ENCODE measurements around the gene APBA1. TPM values are rescaled to one million over a fixed set of nuclear protein-coding genes. Genes with fewer than 3 reads are reported as not detected.

The APBA1 gene
- total and polyA plus RNA-seq, 2 of the 4 experiments (the other 2 are of a cell fraction), result 3.8 to 5.1 TPM

- POLR2A ChIA-PET (ENCODE audit: unreplicated experiment), result no interaction called here
- no TSS peak for BruUV-seq (replicated peaks)
These were observed 81.9 kb downstream of the APBA1 start for GRCh38 chr9:69590266-69590665.

More at GRCh38 chr9:69590266-69590665, 81.9 kb downstream of the APBA1 start:
- Histone ChIP-seq H3K9me1 (ENCODE audit: insufficient read depth, low read length) (peaks cover 2% of the 10 kb centered on the region; the same call in 1 of the 2 replicates), H4K5ac (ENCODE audit: low read depth, low read length) (no peak overlapping the region), H3K23ac (ENCODE audit: low read depth, low read length) (no peak overlapping the region), H2BK120ac (ENCODE audit: low read depth, low read length) (no peak overlapping the region), H3K9ac (ENCODE audit: low read depth, low read length) (no peak overlapping the region), H3K36me3 (ENCODE audit: control insufficient read depth, insufficient read depth, low read length) (no peaks in the 10 kb centered on the region), H2BK5ac (ENCODE audit: low read depth, low read length, poor library complexity, severe bottlenecking) (no peak overlapping the region), H4K8ac (ENCODE audit: low read depth in 2 of 2, low read length in 2 of 2) (no peak overlapping the region), H2AFZ (replicated peaks; ENCODE audit: low read length, poor library complexity) (no peak overlapping the region), H3K4ac (ENCODE audit: low read depth, low read length) (no peak overlapping the region), H2AK9ac (replicated peaks; ENCODE audit: low read depth, low read length, poor library complexity) (no peak overlapping the region), H2BK20ac (ENCODE audit: low read depth, low read length) (no peak overlapping the region), H4K91ac (ENCODE audit: insufficient read depth, low read depth, low read length) (no peak overlapping the region), H3K4me3 (ENCODE audit: insufficient read depth, low read depth, low read length) (no peak overlapping the region), H2BK15ac (ENCODE audit: low read depth, low read length) (no peak overlapping the region), H3K18ac (ENCODE audit: low read depth, low read length) (no peak overlapping the region), H3K14ac (replicated peaks; ENCODE audit: low read depth, low read length) (no peak overlapping the region), H3K9me3 (ENCODE audit: control insufficient read depth, insufficient read depth, low read length) (no peaks in the 10 kb centered on the region), H3K27me3 (ENCODE audit: control insufficient read depth, insufficient read depth, low read length) (no peaks in the 10 kb centered on the region), H3K4me1 (ENCODE audit: control insufficient read depth, insufficient read depth, low read length) (peaks cover 2% of the 10 kb centered on the region; the same call in 1 of the 2 replicates), H3K27ac (ENCODE audit: insufficient read depth, low read length) (no peak overlapping the region), H4K20me1 (ENCODE audit: insufficient read depth, low read length) (no peaks in the 10 kb centered on the region), H3K56ac (ENCODE audit: extremely low read depth, insufficient read depth, low read length) (no peak overlapping the region), H2AK5ac (ENCODE audit: low read depth, low read length) (no peak overlapping the region), H3K4me2 (ENCODE audit: low read depth, low read length) (no peak overlapping the region), H3K79me1 (ENCODE audit: low read depth in 1 of 2, low read length in 2 of 2) (no peaks in the 10 kb centered on the region)
- DNase-seq (no peak), ATAC-seq (ENCODE audit: low read depth) (no peak)
- in situ Hi-C loops (cut with MboI; ENCODE audit: low sequenced_read_pairs) (no loop called here), intact Hi-C loops (cut with micrococcal nuclease) (no loop called here), dilution Hi-C loops (cut with HindIII; ENCODE audit: low sequenced_read_pairs, unreplicated experiment) (no loop called here)
- CTCF ChIA-PET, result no interaction called here
- WGBS, 2 experiments (ENCODE audit: extremely low coverage in 2 of 2, insufficient read length in 1 of 2), result no CpG with 5 or more reads among the region's 5 CpGs
- TF ChIP-seq FOS (IDR thresholded peaks at IDR 0.05; ENCODE audit: low read depth, low read length) (no peak), CHD1 (IDR thresholded peaks at IDR 0.05; ENCODE audit: low read depth, low read length) (no peak), USF2 (IDR thresholded peaks at IDR 0.05; ENCODE audit: low read depth, low read length) (no peak), CTCF (conservative IDR thresholded peaks at IDR 0.05; ENCODE audit: low read depth, low read length) (no peak), CEBPB (IDR thresholded peaks at IDR 0.05; ENCODE audit: low read depth, low read length) (no peak), MXI1 (IDR thresholded peaks at IDR 0.05; ENCODE audit: borderline replicate concordance, low read depth, low read length) (no peak), BHLHE40 (IDR thresholded peaks at IDR 0.05; ENCODE audit: low read depth, low read length) (no peak), POLR2A (IDR thresholded peaks at IDR 0.05; ENCODE audit: low read depth, low read length) (no peak), MAFK (IDR thresholded peaks at IDR 0.05; ENCODE audit: low read depth, low read length) (no peak), SMC3 (IDR thresholded peaks at IDR 0.05; ENCODE audit: low read depth, low read length) (no peak), RFX5 (IDR thresholded peaks at IDR 0.05; ENCODE audit: low read depth, low read length) (no peak), NFE2L2 (IDR thresholded peaks at IDR 0.05; ENCODE audit: low read depth, low read length) (no peak), ELK1 (IDR thresholded peaks at IDR 0.05; ENCODE audit: borderline replicate concordance, low read depth, low read length) (no peak), MAZ (IDR thresholded peaks at IDR 0.05; ENCODE audit: borderline replicate concordance, low read depth, low read length) (no peak), RCOR1 (IDR thresholded peaks at IDR 0.05; ENCODE audit: insufficient replicate concordance, low read length) (no peak), RAD21 (IDR thresholded peaks at IDR 0.05; ENCODE audit: low read length) (no peak)

Measured in IMR-90 (cell line).